HepG2 (cell line): ENCODE measurements around the gene RHBDF2. TPM values are rescaled to one million over a fixed set of nuclear protein-coding genes. Genes with fewer than 3 reads are reported as not detected.

Source experiments
- ATAC-seq: fragments of 200-7000 bp; cut with Tn5 transposase; 3 replicates; pipeline ENCODE4 v1.9.1; 2020; ENCODE audit warnings: mild to moderate bottlenecking, moderate library complexity
- BruUV-seq: library from RNA; stranded (reverse); fragments of 400-500 nt; replicated peaks from 2 replicates; lab custom pipeline; 2021; lab: Mats Ljungman, UMichigan
- CTCF ChIA-PET: fragments of 300-600 bp; formaldehyde crosslinking; extraction: SDS; loops from one replicate; lab custom pipeline; 2021; ENCODE audit warnings: low total read pairs, inconsistent platforms, low intra/inter-chr PET ratio; lab: Yijun Ruan, JAX
- POLR2A ChIA-PET: fragments of 350-600 bp; sonication (Branson Sonifier 250); formaldehyde crosslinking; loops from one replicate; lab custom pipeline; 2020; ENCODE audit warnings: antibody characterized with exemption, inconsistent platforms; lab: Yijun Ruan, JAX
- DNase-seq: peaks from one replicate; pipeline ENCODE4 v3.0.0-alpha.2; 2015; ENCODE audit warnings: low spot score
- FAIRE-seq: peaks from 3 replicates; lab custom pipeline; 2011; peaks lifted over from hg19 to GRCh38; lab: Jason Lieb, UNC
- H2AFZ ChIP-seq: one replicate; pipeline ENCODE4 v1.6.1; 2011; ENCODE audit warnings: low read length, inconsistent platforms
- H3K27ac ChIP-seq: fragments of 300-600 bp; 3 replicates; pipeline ENCODE4 v1.8.0; 2011; ENCODE audit warnings: mixed run types, mild to moderate bottlenecking, mixed read lengths, low read length, inconsistent platforms; ENCODE audit not compliant: insufficient read depth; ENCODE audit errors: extremely low read length
- H3K27me3 ChIP-seq, 2 experiments: fragments of 200-600 bp in 1 of 2; 2 replicates in 1 of 2; 3 replicates in 1 of 2; pipeline versions ENCODE4 v1.6.0 to v1.8.0; 2011; ENCODE audit warnings: low read length in 2 of 2, mild to moderate bottlenecking in 2 of 2, moderate library complexity in 2 of 2, inconsistent platforms in 1 of 2; ENCODE audit not compliant: insufficient read depth in 2 of 2, control insufficient read depth in 1 of 2
- H3K36me3 ChIP-seq, 2 experiments: fragments of 200-600 bp in 1 of 2; replicated peaks in 1 of 2; 2 replicates in 1 of 2; 3 replicates in 1 of 2; pipeline versions ENCODE4 v1.5.1 to v1.8.0; 2011; ENCODE audit warnings: low read length in 2 of 2, inconsistent platforms in 1 of 2; ENCODE audit not compliant: insufficient read depth in 2 of 2, control insufficient read depth in 1 of 2
- H3K4me1 ChIP-seq: 2 replicates; pipeline ENCODE4 v1.5.1; 2012; ENCODE audit warnings: low read length, inconsistent platforms; ENCODE audit not compliant: insufficient read depth
- H3K4me2 ChIP-seq: 2 replicates; pipeline ENCODE4 v1.6.0; 2011; ENCODE audit warnings: low read depth, low read length, inconsistent platforms
- H3K4me3 ChIP-seq, 3 experiments: fragments of 200-600 bp in 1 of 3; sonication (generic), shearing (Covaris generic) in 1 of 3; replicated peaks in 1 of 3; 2 replicates each; pipeline ENCODE4 v1.5.1; 2011 to 2016; ENCODE audit warnings: low read length in 3 of 3, inconsistent platforms in 2 of 3, low read depth in 2 of 3, mild to moderate bottlenecking in 2 of 3, control low read depth in 1 of 3, mixed read lengths in 1 of 3; ENCODE audit not compliant: insufficient read depth in 1 of 3
- H3K79me2 ChIP-seq: one replicate; pipeline ENCODE4 v1.6.1; 2011; ENCODE audit warnings: low read length, inconsistent platforms; ENCODE audit not compliant: insufficient read depth
- H3K9ac ChIP-seq: 2 replicates; pipeline ENCODE4 v1.6.0; 2011; ENCODE audit warnings: mild to moderate bottlenecking, low read depth, low read length, inconsistent platforms; ENCODE audit not compliant: insufficient read depth
- H3K9me3 ChIP-seq: 2 replicates; pipeline ENCODE4 v1.5.1; 2012; ENCODE audit warnings: mild to moderate bottlenecking, low read length
- H4K20me1 ChIP-seq: 2 replicates; pipeline ENCODE4 v1.6.0; 2011; ENCODE audit warnings: inconsistent platforms, mild to moderate bottlenecking, low read length, moderate library complexity; ENCODE audit not compliant: insufficient read depth
- DMAP1 ChIP-seq: IDR thresholded peaks from 2 replicates; pipeline ENCODE4 v1.6.1; 2016
- GATA4 ChIP-seq: sonication (generic); IDR thresholded peaks from 2 replicates; pipeline ENCODE4 v1.6.1; 2016; ENCODE audit warnings: antibody characterized with exemption, low read depth, borderline replicate concordance
- HNF1B ChIP-seq: sonication (generic); formaldehyde crosslinking; IDR thresholded peaks from 2 replicates; pipeline ENCODE4 v1.5.1; 2020; ENCODE audit warnings: mild to moderate bottlenecking, moderate library complexity, missing genetic modification reagents
- KDM6A ChIP-seq: IDR thresholded peaks from 2 replicates; pipeline ENCODE4 v1.6.1; 2016; ENCODE audit warnings: low read depth
- KLF15 ChIP-seq: sonication (generic); formaldehyde crosslinking; IDR thresholded peaks from 2 replicates; pipeline ENCODE4 v1.8.1; 2023; ENCODE audit warnings: borderline replicate concordance, mild to moderate bottlenecking, inconsistent platforms, missing genetic modification reagents, mixed read lengths
- NCOA2 ChIP-seq: sonication (generic); formaldehyde crosslinking; IDR thresholded peaks from 2 replicates; pipeline ENCODE4 v1.8.0; 2022; ENCODE audit warnings: inconsistent platforms
- TIGD3 ChIP-seq: sonication (generic); formaldehyde crosslinking; IDR thresholded peaks from 2 replicates; pipeline ENCODE4 v1.5.1; 2020; ENCODE audit warnings: mild to moderate bottlenecking, missing genetic modification reagents, borderline replicate concordance
- ZBTB10 ChIP-seq: sonication (generic); formaldehyde crosslinking; IDR thresholded peaks from 2 replicates; pipeline ENCODE4 v1.4.0; 2020; ENCODE audit warnings: missing genetic modification reagents, borderline replicate concordance
- ZFX ChIP-seq: sonication (generic); formaldehyde crosslinking; IDR thresholded peaks from 2 replicates; pipeline ENCODE4 v1.4.0; 2020; ENCODE audit warnings: mild to moderate bottlenecking, low read depth, missing genetic modification reagents, moderate library complexity
- ZNF121 ChIP-seq: sonication (generic); formaldehyde crosslinking; IDR thresholded peaks from 2 replicates; pipeline ENCODE4 v1.5.0; 2020; ENCODE audit warnings: mild to moderate bottlenecking, missing genetic modification reagents
- ZNF205 ChIP-seq: IDR thresholded peaks from 2 replicates; pipeline ENCODE4 v1.6.1; 2018; ENCODE audit warnings: missing biosample characterization, missing genetic modification reagents
- ZNF282 ChIP-seq: fragments of 450-650 bp; IDR thresholded peaks from 2 replicates; pipeline ENCODE4 v1.6.1; 2018; ENCODE audit not compliant: partially characterized antibody
- ZNF292 ChIP-seq: sonication (generic); formaldehyde crosslinking; IDR thresholded peaks from 2 replicates; pipeline ENCODE4 v1.8.1; 2022; ENCODE audit warnings: mild to moderate bottlenecking, low read depth, missing genetic modification reagents, borderline replicate concordance
- WGBS: methylation state at CpG from one replicate; pipeline ENCODE4 v1.1.6; 2017; ENCODE audit warnings: low lambda C conversion rate; 5-methylcytosine and 5-hydroxymethylcytosine counted together
- in situ Hi-C: cut with HindIII; loops from 2 replicates; pipeline ENCODE4 v1.10.0; 2017; ENCODE audit warnings: low pct_unique_long_range_greater_than_20kb; ENCODE audit not compliant: extremely low pct_ligation_motif_present
- intact Hi-C: fragments of 100-400 bp; cut with micrococcal nuclease; formaldehyde crosslinking; loops from one replicate; pipeline ENCODE4 v1.10.0; 2022; ENCODE audit not compliant: unreplicated experiment
- polyA plus RNA-seq, 8 experiments: library from polyadenylated mRNA; depleted of rRNA in 3 of 8; stranded (reverse) in 7 of 8; unstranded in 1 of 8; fragments of >200 nt; fragmentation: Illumina TruSeq in 4 of 8; extraction: Trizol in 4 of 8; gene quantifications; 2 replicates each; pipeline versions ENCODE4 v1.2.1 to v1.2.3, GENCODE V29; 2011 to 2016; ENCODE audit warnings: low read depth in 4 of 8, missing spikeins in 1 of 8, mixed read lengths in 1 of 8; ENCODE audit not compliant: insufficient read depth in 1 of 8
- total RNA-seq, 5 experiments: library from RNA; depleted of rRNA; stranded (reverse); fragments of >200 nt; fragmentation: Illumina TruSeq; extraction: Trizol; gene quantifications; 2 replicates each; pipeline ENCODE4 v1.2.3, GENCODE V29; 2016; ENCODE audit warnings: low read depth in 1 of 5
- TF ChIP-seq, protein P1 (sequence below): sonication (generic); formaldehyde crosslinking; IDR thresholded peaks from 2 replicates; pipeline ENCODE4 v1.4.0; 2020; ENCODE audit warnings: missing genetic modification reagents, mild to moderate bottlenecking, borderline replicate concordance

Gene RHBDF2
- total and polyA plus RNA-seq, 2 of the 13 experiments (the other 11 are each of a cell fraction or from before 2014, with no cell fraction given) = 7.8 to 24.2 TPM

DNA sequence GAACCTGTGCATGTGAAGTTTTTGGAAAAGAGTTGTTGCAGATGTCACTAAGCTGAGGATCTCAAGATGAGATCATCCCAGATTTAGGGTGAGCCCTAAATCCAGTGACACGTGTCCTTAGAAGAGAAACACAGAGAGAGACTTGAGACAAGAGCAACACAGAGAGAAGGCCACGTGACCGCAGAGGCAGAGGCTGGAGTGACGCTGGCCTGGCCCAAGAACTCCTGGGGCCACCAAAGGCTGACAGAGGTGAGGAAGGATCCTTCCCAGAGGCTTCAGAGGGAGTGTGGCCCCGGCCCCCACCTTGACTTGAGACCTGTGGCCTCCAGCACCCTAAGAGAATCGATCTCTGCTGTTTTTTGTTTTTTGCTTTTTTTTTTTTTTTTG lies 12.1 kb upstream of the RHBDF2 start (continued):
- no peak for TF ChIP-seq TIGD3
- TF ChIP-seq, protein P1, sequence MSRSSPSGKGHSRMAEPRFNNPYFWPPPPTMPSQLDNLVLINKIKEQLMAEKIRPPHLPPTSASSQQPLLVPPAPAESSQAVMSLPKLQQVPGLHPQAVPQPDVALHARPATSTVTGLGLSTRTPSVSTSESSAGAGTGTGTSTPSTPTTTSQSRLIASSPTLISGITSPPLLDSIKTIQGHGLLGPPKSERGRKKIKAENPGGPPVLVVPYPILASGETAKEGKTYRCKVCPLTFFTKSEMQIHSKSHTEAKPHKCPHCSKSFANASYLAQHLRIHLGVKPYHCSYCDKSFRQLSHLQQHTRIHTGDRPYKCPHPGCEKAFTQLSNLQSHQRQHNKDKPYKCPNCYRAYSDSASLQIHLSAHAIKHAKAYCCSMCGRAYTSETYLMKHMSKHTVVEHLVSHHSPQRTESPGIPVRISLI (CRISPR knock-in tag) = peak; percentile 24; the same call in 1 of the 2 replicates
- no peak for TF ChIP-seq KLF15 (CRISPR knock-in tag)
- TF ChIP-seq DMAP1 (CRISPR knock-in tag) = no peak

DNA sequence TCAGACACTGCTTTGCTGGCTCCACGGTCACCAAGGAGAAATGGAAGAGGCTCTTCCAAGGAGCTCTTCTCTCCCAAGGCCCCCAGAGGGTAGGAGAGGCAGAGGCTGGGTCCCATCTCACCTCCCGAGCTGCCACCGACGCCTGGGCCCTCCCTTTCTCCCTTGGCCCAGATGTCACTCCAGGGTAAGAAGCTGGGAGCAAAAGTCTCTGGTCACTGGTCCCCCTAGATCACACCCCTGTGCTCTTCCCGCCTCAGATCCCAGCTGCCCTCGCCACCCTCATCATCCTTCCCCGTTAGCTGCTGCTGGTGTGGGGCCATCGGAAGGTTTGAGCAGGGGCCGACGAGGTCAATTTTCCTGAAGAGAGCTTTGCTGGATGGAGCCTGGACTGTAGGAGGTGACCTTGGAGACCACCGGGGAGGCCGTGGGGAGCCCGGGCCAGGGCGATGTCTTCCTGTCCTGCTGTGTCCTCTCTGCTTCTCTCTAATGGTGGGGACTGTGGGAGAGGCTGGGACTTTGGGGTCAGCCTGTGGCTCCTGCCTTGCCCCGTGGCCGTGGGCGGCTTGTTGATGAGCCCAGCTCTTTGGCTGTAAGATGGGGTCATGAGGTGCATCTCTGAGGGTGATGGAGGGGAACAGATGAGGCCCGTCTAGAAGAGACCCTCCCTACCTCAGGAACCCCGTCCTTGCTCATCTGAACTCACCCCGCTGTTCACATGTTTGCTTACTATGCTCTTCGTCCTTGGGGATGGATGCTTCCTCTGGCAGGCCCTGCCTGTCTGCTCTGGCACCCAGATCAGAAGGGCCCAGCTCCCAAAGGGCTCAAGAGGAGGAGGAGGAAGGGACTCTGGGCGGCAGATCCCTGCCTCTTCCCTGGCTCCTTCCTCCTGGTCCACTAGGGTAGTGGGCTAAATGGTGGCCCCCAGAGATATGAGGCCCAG lies 11.4 kb upstream of the RHBDF2 start:
- H3K27ac ChIP-seq = no peak overlapping the region
- intact Hi-C loops = no loop called here
- ATAC-seq (peak; percentile 60), FAIRE-seq (peak; percentile 40), DNase-seq (no peak)
- no peak overlapping the region for H2AFZ ChIP-seq
- H3K27me3 ChIP-seq = peaks cover 6 to 39% of the 10 kb centered on the region in 2 experiments
- no peaks in the 10 kb centered on the region for H3K36me3 ChIP-seq
- no peaks in the 10 kb centered on the region for H3K79me2 ChIP-seq
- 10% methylated on average over 18 of the region's 22 CpGs for WGBS
- BruUV-seq = no TSS peak
- no peak overlapping the region for H3K9ac ChIP-seq
- H4K20me1 ChIP-seq = no peaks in the 10 kb centered on the region
- in situ Hi-C loops = no loop called here
- H3K4me3 ChIP-seq = peak overlapping the region in 1 of 3 experiments; percentile 29; a peak in 1 of 6 replicates
- H3K9me3 ChIP-seq = no peaks in the 10 kb centered on the region
- ChIA-PET POLR2A (interaction anchor here (0.8 to 2.0 kb wide), 6 partner anchors 11 to 44 kb away, joined by 3 to 10 read pairs (median 4); partner anchors contain the start of gene RHBDF2), CTCF (no interaction called here)
- peak overlapping the region; percentile 47 for H3K4me2 ChIP-seq
- peaks cover 58% of the 10 kb centered on the region for H3K4me1 ChIP-seq
- TF ChIP-seq ZNF205 (CRISPR knock-in tag) = no peak
- no peak for TF ChIP-seq KDM6A (CRISPR knock-in tag)
- TF ChIP-seq ZFX (CRISPR knock-in tag) = peak; percentile 53
- no peak for TF ChIP-seq ZNF282
- TF ChIP-seq NCOA2 (CRISPR knock-in tag) = no peak
- no peak for TF ChIP-seq ZNF121 (CRISPR knock-in tag)
- peak; percentile 13; the same call in 1 of the 2 replicates for TF ChIP-seq ZNF292 (CRISPR knock-in tag)
- 0 out of 2 replicates have a peak, but pooled peaks have one; percentile 32 for TF ChIP-seq ZBTB10
- TF ChIP-seq HNF1B = peak; percentile 7; the same call in 1 of the 2 replicates
- no peak for TF ChIP-seq KLF15 (CRISPR knock-in tag)
- TF ChIP-seq GATA4 = no peak
